ENCODE data around the gene CALN1. TPM values are rescaled to one million over a fixed set of nuclear protein-coding genes. Genes with fewer than 3 reads are reported as not detected.

CALN1 gene
- total and polyA plus RNA-seq, 9 of the 15 experiments (the other 6 are each of a cell fraction or from before 2014, with no cell fraction given) = 1.4 to 7.5 (median 3.3) TPM

DNA sequence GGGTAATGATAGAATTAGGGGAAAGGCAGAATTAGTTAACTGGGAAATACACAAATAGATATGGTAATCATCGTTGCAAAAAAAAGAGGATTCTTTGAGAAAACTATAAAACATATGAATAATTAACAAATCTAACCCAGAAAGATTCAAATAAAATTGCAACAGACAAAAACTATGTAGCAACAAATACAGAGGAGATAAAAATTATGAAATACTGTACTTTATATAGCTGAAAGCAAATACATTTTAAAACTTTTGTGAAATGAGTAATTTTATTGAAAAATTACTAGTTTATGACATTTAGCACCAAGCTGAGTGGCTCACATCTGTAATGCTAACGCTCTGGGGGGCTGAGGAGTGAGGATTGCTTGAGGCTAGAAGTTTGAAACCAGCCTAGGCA is 356.7 kb downstream of the CALN1 start:
- intact Hi-C loops (cut with micrococcal nuclease) (no loop called here), in situ Hi-C loops (cut with MboI) (no loop called here)
- Histone ChIP-seq H3K79me2 (ENCODE audit: control insufficient read depth, insufficient read depth, low read length) (no peaks in the 10 kb centered on the region), H4K20me1 (replicated peaks; ENCODE audit: control insufficient read depth, insufficient read depth, low read length) (no peaks in the 10 kb centered on the region), H3K9me3 (replicated peaks; ENCODE audit: control insufficient read depth, insufficient read depth, low read depth, low read length) (no peaks in the 10 kb centered on the region), H3K36me3 (ENCODE audit: control insufficient read depth, insufficient read depth, low read length) (no peaks in the 10 kb centered on the region), H2AFZ (ENCODE audit: low read depth, low read length) (no peak overlapping the region), H3K27ac (ENCODE audit: extremely low read depth, low read depth, low read length) (no peak overlapping the region), H3K4me1 (replicated peaks in 1 of 2; ENCODE audit: control insufficient read depth in 2 of 2, insufficient read depth in 2 of 2, low read length in 2 of 2) (no peaks in the 10 kb centered on the region), H3K9me1 (ENCODE audit: control insufficient read depth, insufficient read depth, low read length) (no peaks in the 10 kb centered on the region), H3K27me3 (ENCODE audit: control insufficient read depth in 2 of 2, insufficient read depth in 2 of 2, low read length in 2 of 2) (peaks cover 0 to 6% of the 10 kb centered on the region in 2 experiments; a peak in 1 of 5 replicates), H3K4me3 (no peak overlapping the region), H3K9ac (ENCODE audit: insufficient read depth in 1 of 2, low read depth in 2 of 2, low read length in 2 of 2) (no peak overlapping the region), H3K4me2 (ENCODE audit: insufficient read depth, low read length) (no peak overlapping the region)
- 0% methylated on average over 2 of the region's 2 CpGs for WGBS (ENCODE audit: insufficient coverage, low coverage, missing lambda C conversion rate)
- FAIRE-seq (no peak), ATAC-seq (no peak), DNase-seq (ENCODE audit: extremely low read depth in 1 of 4, low spot score in 3 of 4) (no peak)
- ChIA-PET POLR2A (no interaction called here), CTCF (ENCODE audit: low intra/inter-chr PET ratio) (no interaction called here)
- BruUV-seq (replicated peaks) = no TSS peak
- no peak for TF ChIP-seq ZNF143 (CRISPR knock-in tag; IDR thresholded peaks at IDR 0.05)
- TF ChIP-seq, protein P1, sequence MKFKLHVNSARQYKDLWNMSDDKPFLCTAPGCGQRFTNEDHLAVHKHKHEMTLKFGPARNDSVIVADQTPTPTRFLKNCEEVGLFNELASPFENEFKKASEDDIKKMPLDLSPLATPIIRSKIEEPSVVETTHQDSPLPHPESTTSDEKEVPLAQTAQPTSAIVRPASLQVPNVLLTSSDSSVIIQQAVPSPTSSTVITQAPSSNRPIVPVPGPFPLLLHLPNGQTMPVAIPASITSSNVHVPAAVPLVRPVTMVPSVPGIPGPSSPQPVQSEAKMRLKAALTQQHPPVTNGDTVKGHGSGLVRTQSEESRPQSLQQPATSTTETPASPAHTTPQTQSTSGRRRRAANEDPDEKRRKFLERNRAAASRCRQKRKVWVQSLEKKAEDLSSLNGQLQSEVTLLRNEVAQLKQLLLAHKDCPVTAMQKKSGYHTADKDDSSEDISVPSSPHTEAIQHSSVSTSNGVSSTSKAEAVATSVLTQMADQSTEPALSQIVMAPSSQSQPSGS (CRISPR knock-in tag; IDR thresholded peaks at IDR 0.05) = no peak
- TF ChIP-seq, protein P2, sequence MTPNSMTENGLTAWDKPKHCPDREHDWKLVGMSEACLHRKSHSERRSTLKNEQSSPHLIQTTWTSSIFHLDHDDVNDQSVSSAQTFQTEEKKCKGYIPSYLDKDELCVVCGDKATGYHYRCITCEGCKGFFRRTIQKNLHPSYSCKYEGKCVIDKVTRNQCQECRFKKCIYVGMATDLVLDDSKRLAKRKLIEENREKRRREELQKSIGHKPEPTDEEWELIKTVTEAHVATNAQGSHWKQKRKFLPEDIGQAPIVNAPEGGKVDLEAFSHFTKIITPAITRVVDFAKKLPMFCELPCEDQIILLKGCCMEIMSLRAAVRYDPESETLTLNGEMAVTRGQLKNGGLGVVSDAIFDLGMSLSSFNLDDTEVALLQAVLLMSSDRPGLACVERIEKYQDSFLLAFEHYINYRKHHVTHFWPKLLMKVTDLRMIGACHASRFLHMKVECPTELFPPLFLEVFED (CRISPR knock-in tag; conservative IDR thresholded peaks at IDR 0.05) = no peak
